Heart left ventricle (tissue), 16 donors: ENCODE data around the gene TMEM266. TPM values are rescaled to one million over a fixed set of nuclear protein-coding genes. Genes with fewer than 3 reads are reported as not detected.

Experiments used
- ATAC-seq, 4 donors: fragments of 200-7000 bp; cut with Tn5 transposase; one replicate each; pipeline ENCODE4 v1.9.1; 2020 to 2022; ENCODE audit warnings: moderate library complexity in 4 of 4, mild to moderate bottlenecking in 3 of 4, moderate number of reproducible peaks in 1 of 4
- DNase-seq, 5 donors: peaks; one replicate each; pipeline ENCODE4 v3.0.0-alpha.2; 2020
- H3K27ac ChIP-seq, 12 donors: fragments of 200-600 bp; sonication (generic) in 4 of 12; one replicate each; pipeline versions ENCODE4 v1.5.0 to v1.8.0; 2016 to 2022; ENCODE audit warnings: mild to moderate bottlenecking in 2 of 12
- H3K27me3 ChIP-seq, 9 donors: fragments of 200-600 bp; sonication (generic) in 2 of 9; one replicate each; pipeline versions ENCODE4 v1.5.1 to v1.8.0; 2016 to 2022; ENCODE audit warnings: mild to moderate bottlenecking in 3 of 9
- H3K36me3 ChIP-seq, 9 donors: fragments of 200-600 bp; sonication (generic) in 2 of 9; one replicate each; pipeline versions ENCODE4 v1.5.0 to v1.8.0; 2018 to 2022; ENCODE audit warnings: mild to moderate bottlenecking in 2 of 9
- H3K4me1 ChIP-seq, 12 donors: fragments of 200-600 bp; sonication (generic) in 4 of 12; one replicate each; pipeline versions ENCODE4 v1.5.0 to v1.8.0; 2016 to 2022; ENCODE audit warnings: mild to moderate bottlenecking in 3 of 12
- H3K4me3 ChIP-seq, 12 donors: fragments of 200-600 bp; sonication (generic) in 4 of 12; one replicate each; pipeline versions ENCODE4 v1.5.0 to v1.8.0; 2017 to 2022; ENCODE audit warnings: mild to moderate bottlenecking in 9 of 12, moderate library complexity in 4 of 12
- H3K9me3 ChIP-seq, 12 donors: fragments of 200-600 bp; sonication (generic) in 4 of 12; one replicate each; pipeline versions ENCODE4 v1.5.0 to v1.8.0; 2016 to 2022; ENCODE audit warnings: mild to moderate bottlenecking in 1 of 12
- POLR2A ChIP-seq, 2 donors: fragments of 450-650 bp; IDR thresholded peaks; one replicate each; pipeline ENCODE4 v1.6.1; 2017; ENCODE audit warnings: antibody characterized with exemption in 2 of 2, mild to moderate bottlenecking in 2 of 2, moderate library complexity in 2 of 2
- WGBS, 4 donors: extraction: QIAGEN DNeasy Blood & Tissue Kit in 2 of 4; methylation state at CpG; one replicate each; pipeline versions ENCODE4 v1.1.5 to v1.1.7; 2013 to 2018; 5-methylcytosine and 5-hydroxymethylcytosine counted together
- intact Hi-C, 10 donors: fragments of 100-400 bp; cut with DNase I; formaldehyde crosslinking; loops; one replicate each; pipeline versions ENCODE4 v1.11.1 to v1.14.2; 2022
- polyA plus RNA-seq, 2 donors: library from polyadenylated mRNA; stranded (reverse); fragments of 200-250 nt; gene quantifications; one replicate each; pipeline ENCODE4 v1.2.3, GENCODE V29; 2013
- total RNA-seq, 9 donors: library from RNA; depleted of rRNA in 2 of 9; stranded (reverse); fragments of >200 nt in 2 of 9; fragmentation: NEBNext Ultra II Directional in 3 of 9; extraction: Animal tissue kit (Norgen Biotek cat#: 25700) in 3 of 9; gene quantifications; one replicate each; pipeline versions ENCODE4 v1.1.0 to v1.2.4, GENCODE V29; 2016 to 2023
- TF ChIP-seq, protein P1 (sequence below), 12 donors: fragments of 200-600 bp; sonication (generic) in 4 of 12; IDR thresholded peaks; one replicate each; pipeline versions ENCODE4 v1.5.0 to v1.8.0; 2018 to 2022; ENCODE audit warnings: antibody characterized with exemption in 12 of 12, mild to moderate bottlenecking in 5 of 12
- donor health status: ischemic (EF 13 %, LVEDD 7.1; RV severe dilation, severe dysfunction).
- donor health status: healthy with polysubstance abuse.
- donor health status: DM: no; HTN: yes; CAD: no.
- donor health status: DM: no; HTN: no; CAD: no.
- donor health status: ischemic (EF 25% LVEDD 6.9; RV normal size, moderate dysfunction).
- donor health status: ischemic (EF 25% LVEDD 5.7; RV mildly dilated, moderate dysfunction).
- donor health status: healthy.
- donor health status: DM: yes; HTN: yes; CAD: no.
- donor health status: ischemic (EF 35%, LVEDD 5.7; RV mildly dilated, moderate dysfunction).
- donor health status: nonischemic (EF 11% LVEDD 7.7; RV severe dilation, severe dysfunction).
- donor health status: DM: yes; HTN: yes; CAD: no.
- donor health status: PGD.
- donor health status: ischemic (EF 29% LVEDD 5.4; RV normal size, mild dysfunction).
- donor health status: nonischemic (EF 23%, LVEDD 6.1; RV moderate dilation, normal function).

Gene TMEM266
- total and polyA plus RNA-seq, 11 donors, result 0.03 to 0.38 (median 0.28) TPM; not detected in 6

GRCh38 chr15:76173317-76173834 lies 113.6 kb downstream of the TMEM266 start:
- H3K27ac ChIP-seq, result peak overlapping the region in 2 of 12 donors; percentile 14 to 26
- intact Hi-C loops, result no loop called here
- H3K36me3 ChIP-seq, result no peaks in the 10 kb centered on the region
- TF ChIP-seq, protein P1, sequence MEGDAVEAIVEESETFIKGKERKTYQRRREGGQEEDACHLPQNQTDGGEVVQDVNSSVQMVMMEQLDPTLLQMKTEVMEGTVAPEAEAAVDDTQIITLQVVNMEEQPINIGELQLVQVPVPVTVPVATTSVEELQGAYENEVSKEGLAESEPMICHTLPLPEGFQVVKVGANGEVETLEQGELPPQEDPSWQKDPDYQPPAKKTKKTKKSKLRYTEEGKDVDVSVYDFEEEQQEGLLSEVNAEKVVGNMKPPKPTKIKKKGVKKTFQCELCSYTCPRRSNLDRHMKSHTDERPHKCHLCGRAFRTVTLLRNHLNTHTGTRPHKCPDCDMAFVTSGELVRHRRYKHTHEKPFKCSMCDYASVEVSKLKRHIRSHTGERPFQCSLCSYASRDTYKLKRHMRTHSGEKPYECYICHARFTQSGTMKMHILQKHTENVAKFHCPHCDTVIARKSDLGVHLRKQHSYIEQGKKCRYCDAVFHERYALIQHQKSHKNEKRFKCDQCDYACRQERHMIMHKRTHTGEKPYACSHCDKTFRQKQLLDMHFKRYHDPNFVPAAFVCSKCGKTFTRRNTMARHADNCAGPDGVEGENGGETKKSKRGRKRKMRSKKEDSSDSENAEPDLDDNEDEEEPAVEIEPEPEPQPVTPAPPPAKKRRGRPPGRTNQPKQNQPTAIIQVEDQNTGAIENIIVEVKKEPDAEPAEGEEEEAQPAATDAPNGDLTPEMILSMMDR (IDR thresholded peaks at IDR 0.05), result no peak
- TF ChIP-seq POLR2A (IDR thresholded peaks at IDR 0.05), result no peak
- H3K4me1 ChIP-seq, result peaks cover 0 to 40% (median 17%) of the 10 kb centered on the region in 12 donors
- WGBS, 4 donors, result 70 to 74% (median 73%) methylated on average over 8 of the region's 8 CpGs
- DNase-seq (no peak), ATAC-seq (no peak)
- H3K27me3 ChIP-seq, result peaks cover 0 to 8% (median 0%) of the 10 kb centered on the region in 9 donors
- H3K4me3 ChIP-seq, result no peak overlapping the region
- no peaks in the 10 kb centered on the region for H3K9me3 ChIP-seq

DNA sequence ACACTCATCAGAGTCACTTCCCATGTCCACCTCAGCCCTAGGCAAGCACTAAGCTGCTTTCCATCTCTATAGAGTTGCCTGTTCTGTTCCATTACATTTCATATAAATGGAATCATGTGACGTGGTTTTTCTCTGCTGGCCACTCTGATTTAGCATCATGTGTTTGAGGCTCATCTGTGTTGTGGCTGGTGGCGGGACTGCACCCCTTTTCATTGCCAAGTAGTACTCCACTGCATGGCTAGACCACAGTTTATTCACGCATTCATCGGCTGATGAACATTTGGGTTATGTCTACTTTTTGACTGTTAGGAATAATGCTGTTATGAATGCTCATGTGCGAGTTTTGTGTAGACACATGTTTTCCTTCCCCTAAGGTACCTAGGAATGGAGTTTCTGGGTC lies 114.9 kb downstream of the TMEM266 start:
- ATAC-seq (no peak), DNase-seq (no peak)
- H3K4me3 ChIP-seq, result no peak overlapping the region
- intact Hi-C loops, result no loop called here
- no peaks in the 10 kb centered on the region for H3K9me3 ChIP-seq
- H3K36me3 ChIP-seq, result no peaks in the 10 kb centered on the region
- no peak for TF ChIP-seq POLR2A (IDR thresholded peaks at IDR 0.05)
- TF ChIP-seq, protein P1 (IDR thresholded peaks at IDR 0.05), result peak in 1 of 12 donors; percentile 18
- 86 to 99% (median 95%) methylated on average over 5 of the region's 5 CpGs for WGBS, 4 donors
- H3K27me3 ChIP-seq, result peaks cover 0 to 8% (median 0%) of the 10 kb centered on the region in 9 donors
- peaks cover 0 to 37% (median 19%) of the 10 kb centered on the region in 12 donors for H3K4me1 ChIP-seq
- no peak overlapping the region for H3K27ac ChIP-seq

GRCh38 chr15:76175442-76175841 lies 115.7 kb downstream of the TMEM266 start:
- Histone ChIP-seq H3K4me3 (no peak overlapping the region), H3K9me3 (no peaks in the 10 kb centered on the region), H3K27me3 (peaks cover 0 to 8% (median 0%) of the 10 kb centered on the region in 9 donors), H3K36me3 (no peaks in the 10 kb centered on the region), H3K27ac (no peak overlapping the region), H3K4me1 (peaks cover 0 to 30% (median 14%) of the 10 kb centered on the region in 12 donors)
- ATAC-seq (no peak), DNase-seq (no peak)
- whole genome bisulfite sequencing, 4 donors, result 92 to 96% (median 94%) methylated on average over 8 of the region's 8 CpGs
- intact Hi-C loops, result no loop called here
- TF ChIP-seq, protein P1 (IDR thresholded peaks at IDR 0.05), result no peak
- TF ChIP-seq POLR2A (IDR thresholded peaks at IDR 0.05), result no peak

DNA sequence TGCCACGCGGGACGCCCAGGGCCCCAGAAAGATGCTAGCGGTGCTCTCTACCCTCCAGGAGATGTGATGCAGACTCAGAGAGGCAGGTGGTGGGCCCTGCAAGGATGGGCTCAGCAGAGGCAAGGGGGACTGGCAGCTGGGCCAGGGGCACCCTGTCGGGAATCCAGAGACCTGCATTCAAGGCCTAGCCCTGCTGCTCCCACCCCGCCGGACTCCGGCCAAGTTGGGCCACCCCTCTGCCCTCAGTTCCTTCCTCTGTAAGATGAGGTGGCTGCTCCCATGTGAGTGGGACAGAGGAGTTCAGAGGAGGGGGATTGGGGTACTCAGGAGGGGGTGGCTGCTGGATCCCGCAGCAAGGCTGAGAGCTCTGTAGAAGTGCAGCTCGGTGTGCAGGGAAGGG lies 116.3 kb downstream of the TMEM266 start:
- 92 to 95% (median 94%) methylated on average over 5 to 10 of the region's 10 CpGs for WGBS, 4 donors
- no peak for ATAC-seq
- Histone ChIP-seq H3K9me3 (no peaks in the 10 kb centered on the region), H3K27me3 (peaks cover 0 to 12% (median 0%) of the 10 kb centered on the region in 9 donors), H3K36me3 (no peaks in the 10 kb centered on the region), H3K4me1 (peaks cover 0 to 23% (median 13%) of the 10 kb centered on the region in 12 donors), H3K4me3 (no peak overlapping the region), H3K27ac (no peak overlapping the region)
- TF ChIP-seq POLR2A (IDR thresholded peaks at IDR 0.05), result no peak
- TF ChIP-seq, protein P1 (IDR thresholded peaks at IDR 0.05), result no peak
- intact Hi-C loops, result no loop called here
- DNase-seq, result peak in 1 of 5 donors; percentile 51
